NCI-H146 (cell line): ENCODE data around the gene DTX3L.

Experiments
- DNase-seq: peaks from one replicate; lab custom pipeline; 2025; lab: John Stamatoyannopoulos, UW

The DTX3L gene

DNA sequence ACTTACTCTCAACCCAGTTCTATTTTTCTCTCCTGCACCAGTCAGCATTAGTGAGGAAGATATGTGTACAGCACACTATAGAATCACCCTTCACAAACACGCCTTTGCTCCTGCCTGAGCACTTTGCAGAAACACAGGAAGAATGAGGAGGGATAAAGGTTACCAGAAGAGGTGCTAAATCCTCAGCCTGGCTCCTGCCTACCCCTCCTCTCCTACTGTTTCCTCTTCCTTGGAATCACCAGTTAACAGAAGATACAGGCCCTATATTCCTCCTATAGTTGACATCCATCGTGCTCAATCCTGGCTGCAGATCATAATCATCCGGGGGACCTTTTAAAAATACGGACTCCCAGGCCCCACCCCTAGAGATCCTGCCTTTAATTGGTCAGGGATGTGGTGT lies 42.2 kb downstream of the DTX3L start:
- no peak for DNase-seq

DNA sequence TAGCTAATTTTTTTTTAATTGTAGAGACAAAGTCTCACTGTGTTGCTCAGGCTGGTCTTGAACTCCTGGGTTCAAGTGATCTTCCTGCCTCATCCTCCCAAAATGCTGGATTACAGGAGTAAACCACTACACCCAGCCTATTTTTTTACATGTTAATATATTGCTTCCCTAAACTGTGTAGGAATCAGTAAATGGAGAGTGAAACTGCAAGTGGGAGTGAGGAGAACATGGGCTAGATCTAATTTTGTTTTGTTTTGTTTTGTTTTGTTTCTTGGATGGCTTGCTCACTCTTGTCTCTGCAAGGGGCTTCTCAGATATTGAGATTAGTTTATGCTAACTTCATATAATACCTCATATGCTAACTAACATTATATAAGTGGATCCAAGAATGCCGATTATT lies 44.8 kb downstream of the DTX3L start:
- no peak for DNase-seq

DNA sequence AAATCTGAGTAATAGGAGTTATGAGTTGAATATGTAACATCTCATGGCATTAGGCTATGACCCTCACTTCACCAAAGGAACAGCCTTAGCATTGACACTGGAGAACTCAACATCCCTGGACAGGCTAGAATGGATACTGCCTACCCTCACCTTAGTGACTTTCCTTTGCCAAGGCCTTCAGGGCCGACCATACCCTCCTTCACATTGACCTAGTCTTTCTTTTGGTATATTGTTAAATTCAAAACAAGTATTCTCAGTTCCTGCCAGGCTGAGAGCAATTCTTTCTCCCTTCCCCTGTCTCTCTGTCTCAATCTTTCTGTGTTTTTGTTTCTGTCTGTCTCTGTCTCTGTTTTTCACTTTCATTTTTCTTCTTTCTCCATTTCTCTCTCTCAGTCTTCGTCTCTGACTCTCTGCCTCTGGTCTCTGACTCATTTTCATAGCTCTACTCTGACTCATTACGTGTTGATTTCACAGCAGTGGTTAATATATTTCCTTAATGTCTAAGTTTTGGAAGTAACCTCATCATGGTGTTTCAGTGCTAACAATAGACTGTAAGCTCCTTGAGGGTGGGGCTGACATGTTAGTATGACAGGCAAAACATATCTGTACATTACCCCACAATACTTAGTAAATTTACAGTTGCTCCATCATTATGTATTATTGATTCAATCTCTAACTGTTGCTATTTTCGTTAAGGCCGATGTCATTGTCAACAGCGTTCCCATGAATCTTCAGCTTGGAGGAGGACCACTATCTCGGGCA lies 45.8 kb downstream of the DTX3L start:
- DNase-seq = no peak

DNA sequence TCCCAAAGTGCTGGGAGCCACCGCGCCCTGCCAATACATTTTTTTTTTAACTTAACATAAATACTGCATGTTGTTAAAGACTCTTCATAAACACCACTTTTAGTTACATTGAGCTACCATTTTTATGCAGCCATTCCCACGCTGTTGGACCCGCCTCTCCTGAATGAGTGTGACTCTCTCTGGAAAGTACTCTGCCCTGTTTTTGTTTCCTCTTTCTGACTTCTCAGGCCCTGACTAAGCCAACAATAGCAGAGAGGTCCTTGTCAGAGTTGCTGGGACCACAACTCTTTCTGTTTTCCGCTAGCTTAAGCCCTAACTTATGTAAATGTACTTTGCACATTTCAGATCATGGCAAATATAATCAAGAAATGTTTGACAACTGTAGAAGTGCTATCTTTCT lies 48.6 kb downstream of the DTX3L start:
- DNase-seq = no peak

DNA sequence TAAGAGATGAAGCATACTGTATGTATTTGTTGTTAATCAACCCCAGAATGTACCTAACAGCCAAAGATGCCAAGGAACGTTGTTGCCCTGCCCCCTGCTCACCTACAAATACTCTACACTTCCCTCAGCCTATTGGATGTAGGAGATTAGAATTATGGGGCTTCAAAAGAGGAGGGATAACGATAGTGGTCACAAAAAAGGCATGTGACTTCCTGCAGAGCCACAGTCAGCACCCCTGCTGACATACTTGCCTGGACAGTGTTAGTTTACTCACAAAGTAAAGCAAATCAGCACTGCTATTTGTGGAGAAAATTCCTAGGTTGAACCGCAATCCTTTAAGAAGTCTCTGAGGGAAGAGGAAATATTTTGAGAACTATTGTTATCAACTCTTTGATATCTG lies 51.2 kb downstream of the DTX3L start:
- no peak for DNase-seq

DNA sequence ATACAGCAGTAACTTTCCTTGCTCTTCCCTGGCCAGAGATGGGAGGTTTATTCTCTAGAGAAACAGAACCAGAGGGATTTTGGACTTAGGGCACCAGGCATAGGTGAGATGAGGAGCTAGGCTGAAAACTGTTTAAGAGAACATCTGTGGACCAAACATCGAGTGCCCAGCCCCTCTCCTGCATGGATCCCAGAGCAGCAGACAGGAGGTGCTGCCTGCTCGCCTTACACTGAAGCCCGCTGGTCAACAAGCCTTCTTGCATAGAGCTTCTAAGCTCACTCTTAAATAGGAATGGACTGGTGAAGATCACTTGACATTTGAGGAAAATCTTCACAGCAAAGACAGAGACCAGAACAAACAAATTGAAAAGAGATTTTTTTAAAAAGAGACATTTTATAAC lies 54.5 kb downstream of the DTX3L start:
- no peak for DNase-seq

DNA sequence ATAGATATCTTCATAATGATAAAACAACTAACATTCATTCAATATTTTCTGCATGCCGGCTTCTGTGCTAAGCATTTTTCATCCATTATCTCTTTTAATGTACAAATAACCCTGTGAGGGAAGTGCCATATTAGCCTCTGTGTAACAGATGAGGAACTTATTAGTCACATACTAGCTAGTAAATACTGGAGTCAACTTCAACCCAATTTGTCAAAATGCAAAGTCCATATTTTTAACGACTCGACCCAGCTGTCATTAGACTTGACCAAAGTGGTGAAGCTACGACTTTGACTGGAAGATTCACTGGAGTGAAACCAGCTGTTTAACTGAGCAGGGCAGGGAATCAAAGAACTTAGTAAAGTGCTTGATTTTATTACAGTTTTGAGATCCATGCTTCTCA lies 54.9 kb downstream of the DTX3L start:
- DNase-seq = no peak

DNA sequence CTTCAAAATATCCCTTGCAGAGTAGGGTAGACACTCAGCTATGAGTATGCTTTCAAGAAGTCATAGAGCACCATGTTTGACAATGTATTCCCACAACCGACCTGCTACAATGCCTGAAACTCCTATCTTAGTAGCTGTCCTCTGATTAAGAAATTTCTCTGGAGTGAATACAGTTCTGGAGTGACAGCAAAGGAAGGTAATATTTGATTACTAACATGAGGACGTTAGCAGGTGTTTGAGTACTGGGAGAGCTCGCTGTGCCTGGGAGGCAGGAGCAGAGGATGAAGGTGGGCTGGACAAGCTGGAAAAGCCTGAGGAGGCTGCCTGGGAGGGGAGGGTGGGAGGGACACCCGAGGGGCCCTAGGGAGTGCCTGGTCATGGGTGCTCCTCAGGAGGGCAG lies 56.3 kb downstream of the DTX3L start:
- no peak for DNase-seq

DNA sequence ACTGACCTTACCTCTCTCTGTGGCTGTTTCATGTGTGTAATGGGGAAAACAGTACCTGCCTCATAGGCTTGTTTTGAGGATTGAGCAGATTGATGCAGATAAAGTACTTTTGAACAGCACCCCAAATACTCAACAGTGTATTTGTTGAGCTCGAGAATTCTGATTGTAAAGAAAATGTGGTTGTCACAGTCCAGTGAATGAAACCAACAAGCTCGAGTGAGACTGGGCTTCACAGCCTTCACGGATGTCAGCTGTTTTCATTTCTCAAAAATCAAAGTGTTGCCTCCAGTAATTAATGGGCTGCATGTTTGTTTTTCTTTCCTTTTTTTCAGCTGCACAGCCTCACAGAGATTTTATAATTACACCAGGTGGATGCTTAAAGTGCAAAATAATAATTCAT lies 57.0 kb downstream of the DTX3L start:
- no peak for DNase-seq

DNA sequence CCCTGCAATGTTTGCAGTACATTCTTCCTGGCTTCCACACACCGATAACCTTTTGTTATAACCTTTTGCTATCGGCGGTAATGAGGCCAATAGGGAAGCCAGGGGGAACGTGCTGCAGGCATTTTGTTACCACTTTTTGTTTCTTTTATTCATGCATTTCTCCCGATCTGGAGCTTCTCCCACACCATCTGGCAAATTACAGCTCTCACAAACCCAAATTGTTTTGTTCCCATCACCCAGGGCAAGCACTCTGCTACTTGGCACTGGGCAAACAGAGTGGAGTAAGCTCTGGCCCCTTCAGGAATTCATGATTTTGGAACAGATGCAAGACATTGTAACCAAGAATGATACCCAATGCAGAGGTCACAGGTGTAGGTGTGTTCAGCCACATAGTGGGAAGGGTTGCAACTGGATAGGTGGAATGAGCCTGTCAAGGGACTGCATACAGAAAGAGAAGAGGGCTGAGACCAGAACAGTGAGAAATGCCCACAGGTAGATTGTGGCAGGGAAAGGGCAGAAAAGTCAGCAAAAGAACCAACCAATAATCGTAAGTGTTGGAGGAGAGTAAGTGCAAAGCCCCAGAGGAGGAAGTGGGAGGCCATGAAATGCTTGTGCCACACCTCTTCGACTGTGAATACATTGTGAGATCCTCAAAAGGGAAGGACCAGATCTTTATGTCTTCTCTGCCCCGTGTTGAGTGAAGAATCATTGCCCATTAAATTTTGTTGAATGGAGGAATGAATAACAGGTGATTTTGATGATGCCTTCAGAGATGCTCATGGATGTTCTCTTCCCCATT lies 59.1 kb downstream of the DTX3L start:
- DNase-seq = no peak
